Liver (tissue), 9 donors: Measurements from ENCODE around the gene FANCM. TPM values are rescaled to one million over a fixed set of nuclear protein-coding genes. Genes with fewer than 3 reads are reported as not detected.

Experiments
- DNase-seq: peaks from one replicate; pipeline ENCODE4 v3.0.0-alpha.2; 2017; ENCODE audit warnings: low spot score
- H3K27ac ChIP-seq, 2 donors: one replicate each; pipeline ENCODE4 v1.7.0; 2013; ENCODE audit warnings: inconsistent platforms in 2 of 2, low read length in 2 of 2, control low read depth in 1 of 2, low read depth in 1 of 2, mild to moderate bottlenecking in 1 of 2
- H3K27me3 ChIP-seq, 4 donors: one replicate each; pipeline versions ENCODE4 v1.6.1 to v1.7.0; 2013; ENCODE audit warnings: low read length in 3 of 4, inconsistent platforms in 1 of 4, mild to moderate bottlenecking in 1 of 4, moderate library complexity in 1 of 4; ENCODE audit not compliant: control insufficient read depth in 4 of 4, insufficient read depth in 4 of 4
- H3K36me3 ChIP-seq, 4 donors: one replicate each; pipeline versions ENCODE4 v1.6.1 to v1.7.0; 2013; ENCODE audit warnings: low read length in 3 of 4, mild to moderate bottlenecking in 3 of 4, low read depth in 1 of 4, moderate library complexity in 1 of 4; ENCODE audit not compliant: control insufficient read depth in 4 of 4, insufficient read depth in 3 of 4
- H3K4me1 ChIP-seq, 4 donors: one replicate each; pipeline versions ENCODE4 v1.6.1 to v1.7.0; 2013; ENCODE audit warnings: low read length in 3 of 4, mild to moderate bottlenecking in 3 of 4, moderate library complexity in 1 of 4; ENCODE audit not compliant: control insufficient read depth in 4 of 4, insufficient read depth in 4 of 4
- H3K4me3 ChIP-seq, 3 donors: one replicate each; pipeline versions ENCODE4 v1.6.1 to v1.7.0; 2013; ENCODE audit warnings: low read length in 3 of 3, control low read depth in 1 of 3, low read depth in 1 of 3, mild to moderate bottlenecking in 1 of 3
- H3K9ac ChIP-seq, 2 donors: one replicate each; pipeline ENCODE4 v1.7.0; 2013; ENCODE audit warnings: low read length in 2 of 2, mild to moderate bottlenecking in 2 of 2, moderate library complexity in 2 of 2, control low read depth in 1 of 2, low read depth in 1 of 2
- H3K9me3 ChIP-seq, 4 donors: one replicate each; pipeline versions ENCODE4 v1.6.1 to v1.7.0; 2013; ENCODE audit warnings: low read length in 3 of 4; ENCODE audit not compliant: control insufficient read depth in 4 of 4
- ATF3 ChIP-seq: IDR thresholded peaks from 2 replicates; pipeline ENCODE4 v1.6.1; 2016; ENCODE audit warnings: antibody characterized with exemption
- CTCF ChIP-seq: fragments of 150-350 bp; IDR thresholded peaks from 2 replicates; pipeline ENCODE4 v1.5.1; 2017; ENCODE audit warnings: improper control_type of control experiment, low read depth, low read length; ENCODE audit not compliant: missing input control
- EGR1 ChIP-seq, 2 donors: IDR thresholded peaks; 2 replicates each; pipeline ENCODE4 v1.6.1; 2016 to 2018; ENCODE audit warnings: antibody characterized with exemption in 2 of 2, low read depth in 2 of 2
- FOXA1 ChIP-seq: IDR thresholded peaks from 2 replicates; pipeline ENCODE4 v1.6.1; 2016; ENCODE audit warnings: antibody characterized with exemption
- JUND ChIP-seq, 2 donors: IDR thresholded peaks; 2 replicates each; pipeline ENCODE4 v1.6.1; 2016; ENCODE audit warnings: antibody characterized with exemption in 2 of 2
- NR2F2 ChIP-seq: IDR thresholded peaks from 2 replicates; pipeline ENCODE4 v1.6.1; 2016; ENCODE audit warnings: antibody characterized with exemption
- RAD21 ChIP-seq, 2 donors: IDR thresholded peaks; 2 replicates each; pipeline ENCODE4 v1.6.1; 2016; ENCODE audit warnings: antibody characterized with exemption in 2 of 2, mild to moderate bottlenecking in 2 of 2
- REST ChIP-seq: IDR thresholded peaks from 2 replicates; pipeline ENCODE4 v1.6.1; 2016; ENCODE audit warnings: antibody characterized with exemption, mild to moderate bottlenecking
- SP1 ChIP-seq: IDR thresholded peaks from 2 replicates; pipeline ENCODE4 v1.6.1; 2018; ENCODE audit warnings: antibody characterized with exemption, mild to moderate bottlenecking
- YY1 ChIP-seq: IDR thresholded peaks from 2 replicates; pipeline ENCODE4 v1.6.1; 2016; ENCODE audit warnings: antibody characterized with exemption, mild to moderate bottlenecking
- ZBTB33 ChIP-seq: IDR thresholded peaks from 2 replicates; pipeline ENCODE4 v1.6.1; 2016; ENCODE audit warnings: antibody characterized with exemption
- polyA plus RNA-seq, 2 donors: library from polyadenylated mRNA; stranded (reverse) in 1 of 2; unstranded in 1 of 2; fragments of 200-250 nt in 1 of 2; fragments of >200 nt in 1 of 2; fragmentation: Nextera tagmentation in 1 of 2; extraction: Ambion mirVana in 1 of 2; gene quantifications; one replicate each; pipeline versions ENCODE4 v1.2.1 to v1.2.3, GENCODE V29; 2013 to 2015
- total RNA-seq, 2 donors: library from RNA; depleted of rRNA; stranded (reverse); fragments of >200 nt; gene quantifications; one replicate each; pipeline ENCODE4 v1.2.3, GENCODE V29; 2014
- donor health status: healthy.
- donor health status: healthy.
- donor health status: healthy.
- donor health status: healthy.
- donor health status: healthy.

The FANCM gene
- total and polyA plus RNA-seq, 4 donors: 0.38 to 7.4 (median 3.1) TPM

GRCh38 chr14:45150386-45150890 is 14.7 kb downstream of the FANCM start (continued):
- no peak for TF ChIP-seq CTCF
- no peak for TF ChIP-seq RAD21 (IDR thresholded peaks at IDR 0.05)

- no peak for DNase-seq
- Histone ChIP-seq H3K27me3 (no peaks in the 10 kb centered on the region), H3K9ac (no peak overlapping the region), H3K36me3 (no peaks in the 10 kb centered on the region), H3K4me1 (no peaks in the 10 kb centered on the region), H3K4me3 (no peak overlapping the region), H3K9me3 (no peaks in the 10 kb centered on the region), H3K27ac (no peak overlapping the region)
- no peak for TF ChIP-seq JUND (IDR thresholded peaks at IDR 0.05)
- TF ChIP-seq ZBTB33: no peak
- no peak for TF ChIP-seq EGR1 (IDR thresholded peaks at IDR 0.05; ENCODE audit: low read depth in 2 of 2)
- TF ChIP-seq NR2F2: no peak
- no peak for TF ChIP-seq ATF3
- no peak for TF ChIP-seq YY1
- TF ChIP-seq REST: no peak
- TF ChIP-seq CTCF: no peak
- TF ChIP-seq SP1: no peak
- no peak for TF ChIP-seq FOXA1
Observed at GRCh38 chr14:45156067-45156466, 20.3 kb downstream of the FANCM start.
